GM19467 (cell line): Measurements from ENCODE around the gene PLA2G7.

Experiments
- ATAC-seq: cut with Tn5 transposase; IDR thresholded peaks from one replicate; pipeline ENCODE4 v1.9.1; 2021; ENCODE audit warnings: mild to moderate bottlenecking, moderate library complexity; ENCODE audit not compliant: unreplicated experiment

The PLA2G7 gene

DNA sequence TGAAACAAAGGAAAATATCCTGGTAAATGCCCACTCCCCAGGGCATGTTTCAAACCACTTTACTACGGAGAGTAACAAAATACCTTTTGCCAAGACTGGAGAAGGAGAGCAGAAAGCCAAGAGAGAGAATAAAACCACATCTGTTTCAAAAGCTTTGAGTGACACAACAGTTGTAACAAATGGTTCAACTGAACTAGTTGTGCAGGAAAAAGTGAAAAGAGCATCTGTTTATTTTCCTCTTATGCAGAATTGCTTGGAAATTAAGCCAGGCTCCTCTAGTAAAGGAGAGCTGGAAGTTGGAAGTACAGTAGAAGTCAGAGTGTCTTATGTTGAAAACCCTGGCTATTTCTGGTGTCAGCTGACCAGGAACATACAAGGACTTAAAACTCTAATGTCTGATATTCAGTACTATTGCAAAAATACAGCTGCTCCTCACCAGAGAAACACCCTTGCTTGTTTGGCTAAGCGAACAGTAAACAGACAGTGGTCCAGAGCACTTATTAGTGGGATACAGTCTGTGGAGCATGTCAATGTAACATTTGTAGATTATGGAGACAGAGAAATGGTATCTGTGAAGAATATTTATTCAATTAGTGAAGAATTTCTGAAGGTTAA, 44.9 kb downstream of the PLA2G7 start:
- ATAC-seq, result no peak

DNA sequence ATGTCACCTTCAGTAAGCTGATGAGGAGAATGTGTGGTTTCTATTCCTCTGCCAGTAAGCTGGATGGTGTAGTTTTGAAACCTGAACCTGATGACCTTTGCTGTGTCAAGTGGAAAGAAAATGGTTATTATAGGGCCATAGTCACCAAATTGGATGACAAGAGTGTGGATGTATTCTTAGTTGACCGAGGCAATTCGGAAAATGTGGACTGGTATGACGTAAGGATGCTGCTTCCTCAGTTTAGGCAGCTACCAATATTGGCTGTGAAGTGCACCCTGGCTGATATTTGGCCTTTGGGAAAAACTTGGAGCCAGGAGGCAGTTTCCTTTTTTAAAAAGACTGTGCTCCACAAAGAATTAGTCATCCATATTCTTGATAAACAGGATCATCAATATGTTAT, 45.5 kb downstream of the PLA2G7 start:
- no peak for ATAC-seq

DNA sequence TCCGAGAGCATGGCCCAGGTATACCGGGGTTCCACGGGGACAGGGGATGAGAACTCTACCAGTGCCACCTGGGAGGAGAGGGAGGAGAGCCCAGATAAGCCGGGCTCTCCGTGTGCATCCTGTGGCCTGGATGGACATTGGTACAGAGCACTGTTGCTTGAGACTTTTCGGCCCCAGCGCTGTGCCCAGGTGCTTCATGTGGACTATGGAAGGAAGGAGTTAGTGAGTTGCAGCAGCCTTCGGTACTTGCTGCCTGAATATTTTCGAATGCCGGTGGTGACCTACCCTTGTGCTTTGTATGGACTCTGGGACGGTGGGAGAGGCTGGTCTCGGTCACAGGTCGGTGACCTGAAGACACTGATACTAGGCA, 46.2 kb downstream of the PLA2G7 start:
- ATAC-seq, result no peak

DNA sequence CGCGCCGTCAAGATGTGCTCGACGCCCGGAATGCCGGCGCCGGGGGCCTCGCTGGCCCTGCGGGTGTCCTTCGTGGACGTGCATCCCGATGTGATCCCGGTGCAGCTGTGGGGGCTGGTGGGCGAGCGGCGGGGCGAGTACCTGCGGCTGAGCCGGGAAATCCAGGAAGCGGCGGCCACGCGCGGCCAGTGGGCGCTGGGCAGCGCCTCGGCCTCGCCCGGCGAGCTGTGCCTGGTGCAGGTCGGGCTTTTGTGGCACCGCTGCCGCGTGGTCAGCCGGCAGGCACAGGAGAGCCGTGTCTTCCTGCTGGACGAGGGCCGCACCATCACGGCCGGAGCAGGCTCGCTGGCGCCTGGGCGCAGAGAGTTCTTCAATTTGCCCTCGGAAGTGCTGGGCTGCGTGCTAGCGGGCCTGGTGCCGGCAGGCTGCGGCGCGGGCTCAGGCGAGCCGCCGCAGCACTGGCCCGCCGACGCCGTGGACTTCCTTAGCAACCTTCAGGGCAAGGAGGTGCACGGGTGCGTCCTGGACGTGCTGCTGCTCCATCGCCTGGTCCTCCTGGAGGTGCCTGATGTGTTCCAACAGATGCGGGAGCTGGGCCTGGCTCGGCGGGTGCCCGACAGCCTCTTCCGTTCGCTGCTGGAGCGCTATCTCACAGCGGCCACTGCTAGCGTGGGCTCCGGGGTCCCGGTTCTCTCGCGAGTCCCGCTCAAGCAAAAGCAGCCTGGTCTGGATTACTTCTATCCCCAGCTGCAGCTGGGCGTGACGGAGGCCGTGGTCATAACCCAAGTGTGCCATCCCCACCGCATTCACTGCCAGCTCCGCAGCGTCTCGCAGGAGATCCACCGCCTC, 46.8 kb downstream of the PLA2G7 start:
- no peak for ATAC-seq

DNA sequence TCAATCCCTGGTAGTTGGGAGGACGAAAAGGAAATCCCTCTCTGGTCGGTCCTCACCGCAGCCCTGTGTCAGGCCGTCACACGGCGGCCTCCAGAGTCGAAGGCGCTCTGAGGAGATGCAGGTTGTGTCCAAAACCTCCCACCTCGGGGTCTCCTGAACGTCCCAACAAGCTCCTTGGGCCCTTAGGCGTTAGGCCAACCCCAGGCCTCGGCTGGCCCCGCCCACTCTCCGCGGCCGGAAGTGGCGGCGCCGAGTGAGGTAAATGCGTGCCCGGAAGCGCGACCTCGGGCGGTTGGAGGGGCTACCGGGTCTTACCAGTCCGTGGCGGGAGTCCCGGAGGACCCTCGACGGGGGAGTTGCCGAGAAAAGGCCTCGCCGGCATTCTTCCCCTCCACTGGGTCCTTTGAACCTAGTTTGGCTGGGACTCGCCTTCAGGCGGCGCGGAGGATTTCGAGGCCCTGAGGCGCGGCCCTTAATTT, 47.5 kb downstream of the PLA2G7 start, which contains the start of gene TDRD6:
Gene TDRD6, plus strand, starts transcription at position 267 of the 479 bp plus-strand sequence. CDS start 244 bp downstream, outside the sequence.
- no peak for ATAC-seq

DNA sequence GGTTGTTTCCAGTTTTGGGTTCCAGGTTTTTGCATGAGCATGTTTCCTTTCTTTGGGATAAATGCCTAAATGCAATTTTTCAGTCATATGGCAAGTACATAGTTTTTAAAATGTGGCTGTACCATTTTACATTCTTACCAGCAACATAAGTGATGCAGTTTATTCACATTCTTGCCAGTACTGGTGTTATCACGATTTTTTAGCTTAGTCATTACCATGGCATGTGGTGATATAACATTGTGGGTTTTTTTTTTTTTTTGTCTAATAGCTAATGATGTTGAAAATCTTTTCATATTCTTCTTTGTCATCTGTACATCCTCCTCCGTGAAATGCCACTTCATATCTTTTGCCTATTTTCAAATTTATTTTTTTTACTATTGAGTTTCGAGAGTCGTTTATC, 50.4 kb downstream of the PLA2G7 start:
- no peak for ATAC-seq

DNA sequence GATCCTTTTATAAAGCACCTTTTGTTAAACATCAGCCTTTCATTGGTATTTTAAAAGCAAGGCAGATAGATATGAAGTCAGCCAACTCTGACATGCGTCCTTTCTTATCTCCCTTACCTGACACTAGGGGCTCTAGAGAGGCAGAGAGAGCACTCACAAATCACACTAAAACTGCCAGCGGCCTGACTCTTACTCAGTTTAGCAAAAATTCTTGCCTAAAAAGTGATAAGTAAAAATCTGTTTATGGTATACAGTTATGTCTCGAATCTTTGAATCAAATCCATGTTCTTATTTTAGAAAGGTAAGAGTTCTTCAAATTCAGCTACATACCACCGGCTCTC, 57.9 kb downstream of the PLA2G7 start:
- no peak for ATAC-seq

DNA sequence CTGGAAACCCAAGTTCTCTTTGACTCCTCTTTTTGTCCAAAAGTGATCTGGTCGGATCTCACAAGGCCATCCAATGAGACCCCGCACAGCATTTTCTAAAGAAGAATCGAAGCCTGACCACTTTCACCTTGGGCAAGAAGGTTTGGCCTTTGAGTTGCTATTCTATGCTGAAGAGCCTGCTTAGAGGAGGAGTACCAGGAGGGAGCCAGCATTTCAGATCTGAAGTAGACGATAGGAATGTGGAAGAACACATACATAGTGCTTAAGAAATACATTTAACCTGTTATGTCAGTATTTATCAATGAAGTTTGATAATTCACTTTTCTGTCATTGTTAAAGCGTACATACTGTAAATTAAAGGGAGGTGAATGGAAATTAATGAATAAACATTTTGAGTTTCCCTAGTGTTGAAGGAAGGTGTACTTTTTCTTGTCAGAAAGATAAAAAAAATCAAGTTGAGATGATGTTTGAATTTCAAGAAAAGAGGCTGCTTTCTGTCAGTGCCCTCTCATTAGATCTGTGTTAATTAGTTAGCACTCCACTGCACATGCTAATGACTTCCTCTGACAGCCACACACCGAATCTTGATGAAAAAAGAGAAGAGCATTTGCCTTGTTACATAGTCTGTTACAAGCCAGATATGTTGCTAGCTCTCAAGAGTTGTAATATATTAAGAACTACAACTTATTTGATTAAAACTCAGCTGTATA, 58.4 kb downstream of the PLA2G7 start:
- no peak for ATAC-seq

DNA sequence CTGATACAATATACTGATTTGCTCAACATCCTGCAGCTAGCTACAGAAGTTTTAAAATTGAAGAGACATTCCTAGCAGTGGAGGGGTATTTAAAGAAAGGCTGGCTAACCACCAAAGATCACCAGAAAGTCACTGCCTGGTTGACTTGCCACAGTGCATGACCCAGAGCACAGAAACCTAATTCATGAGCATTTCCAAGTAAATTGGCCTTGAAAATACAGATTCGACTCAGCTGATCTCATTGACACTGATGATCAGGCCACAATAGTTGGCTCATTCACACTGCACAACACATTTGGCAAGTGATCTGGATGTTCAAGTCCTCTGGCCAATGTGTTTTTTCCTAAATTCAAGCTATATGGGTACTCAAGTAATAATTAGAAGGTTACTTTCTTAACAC, 60.8 kb downstream of the PLA2G7 start:
- no peak for ATAC-seq

DNA sequence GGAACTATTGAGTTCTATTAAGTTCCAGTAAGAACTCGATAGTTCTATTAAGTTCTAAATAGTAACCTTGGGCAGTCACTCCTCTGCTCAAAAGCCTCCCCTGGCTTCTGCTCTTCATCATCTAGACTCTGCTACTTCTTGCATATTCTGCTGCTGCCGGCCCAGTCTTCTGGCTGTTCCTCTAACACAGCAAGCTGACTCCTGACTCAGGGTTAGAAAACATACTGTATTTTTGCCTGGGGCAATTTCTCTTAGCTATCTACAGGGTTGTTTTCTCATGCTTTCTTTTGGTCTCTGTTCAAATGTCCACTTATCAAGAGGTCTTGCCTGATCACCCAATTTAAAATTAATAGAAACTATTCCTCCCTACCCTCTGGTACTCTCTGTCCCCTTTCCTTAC, 67.8 kb downstream of the PLA2G7 start:
- no peak for ATAC-seq

DNA sequence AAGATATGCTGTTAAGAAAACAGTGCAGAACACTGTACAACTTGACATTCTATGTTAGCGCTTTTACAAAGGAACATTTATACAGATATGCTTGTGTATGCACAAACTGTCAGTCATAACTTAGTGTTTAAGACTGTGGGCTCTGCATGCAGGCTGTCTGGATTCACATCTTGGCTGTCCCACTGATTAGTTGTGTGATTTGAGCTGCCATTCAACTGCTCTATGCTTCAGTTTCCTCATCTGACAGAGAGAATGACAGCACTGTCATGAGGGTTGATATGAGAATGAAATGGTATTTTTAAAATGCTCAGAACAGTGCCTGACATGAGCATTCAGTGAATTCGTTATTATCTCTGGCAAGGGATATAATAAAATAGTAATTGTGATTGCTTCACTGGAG, 73.7 kb downstream of the PLA2G7 start:
- ATAC-seq, result no peak

DNA sequence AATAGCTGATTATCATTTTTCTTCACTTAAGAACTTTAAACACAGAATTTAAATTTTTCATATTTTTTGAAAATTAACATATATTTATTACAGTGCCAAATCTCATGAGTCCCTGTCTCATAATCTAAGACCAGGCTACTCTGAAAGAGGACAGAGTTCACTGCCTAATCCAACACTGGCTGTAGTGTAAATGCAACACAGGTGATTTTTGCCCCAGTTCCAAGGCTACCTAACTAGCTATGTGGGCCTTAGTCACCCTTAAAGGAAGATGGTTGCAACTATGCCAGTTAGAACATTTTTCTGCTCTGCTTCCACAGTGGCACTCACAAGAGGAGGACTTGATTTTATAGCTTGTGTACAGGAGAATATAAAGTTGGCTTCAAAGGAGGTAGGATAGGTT, 77.5 kb downstream of the PLA2G7 start:
- ATAC-seq, result no peak

DNA sequence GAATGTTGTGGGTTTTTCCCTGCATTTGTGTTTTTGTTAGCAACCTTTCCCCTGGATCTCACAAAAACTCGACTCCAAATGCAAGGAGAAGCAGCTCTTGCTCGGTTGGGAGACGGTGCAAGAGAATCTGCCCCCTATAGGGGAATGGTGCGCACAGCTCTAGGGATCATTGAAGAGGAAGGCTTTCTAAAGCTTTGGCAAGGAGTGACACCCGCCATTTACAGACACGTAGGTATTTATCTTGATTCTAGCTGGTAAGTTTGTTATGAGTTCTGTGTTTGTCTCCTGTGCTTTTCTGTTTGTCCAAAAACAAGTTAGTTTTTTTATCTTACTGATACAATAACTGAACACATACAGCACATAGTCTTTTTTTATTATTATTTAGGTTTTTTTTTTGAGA, 79.4 kb downstream of the PLA2G7 start:
- no peak for ATAC-seq
